Measurements from ENCODE around the gene JADE2. TPM values are rescaled to one million over a fixed set of nuclear protein-coding genes. Genes with fewer than 3 reads are reported as not detected.
A peak's percentile ranks its signal among the peaks of the same experiment; 100 is the strongest.

The JADE2 gene
- total RNA-seq, 2 donors from 2014 or later, result 37.5 to 47.6 TPM

GRCh38 chr5:134533115-134533815 lies 7.8 kb downstream of the JADE2 start:
- H3K27me3 ChIP-seq, result no peaks in the 10 kb centered on the region
- DNase-seq (ENCODE audit: low spot score), result peak; percentile 94
- TF ChIP-seq, protein P1, sequence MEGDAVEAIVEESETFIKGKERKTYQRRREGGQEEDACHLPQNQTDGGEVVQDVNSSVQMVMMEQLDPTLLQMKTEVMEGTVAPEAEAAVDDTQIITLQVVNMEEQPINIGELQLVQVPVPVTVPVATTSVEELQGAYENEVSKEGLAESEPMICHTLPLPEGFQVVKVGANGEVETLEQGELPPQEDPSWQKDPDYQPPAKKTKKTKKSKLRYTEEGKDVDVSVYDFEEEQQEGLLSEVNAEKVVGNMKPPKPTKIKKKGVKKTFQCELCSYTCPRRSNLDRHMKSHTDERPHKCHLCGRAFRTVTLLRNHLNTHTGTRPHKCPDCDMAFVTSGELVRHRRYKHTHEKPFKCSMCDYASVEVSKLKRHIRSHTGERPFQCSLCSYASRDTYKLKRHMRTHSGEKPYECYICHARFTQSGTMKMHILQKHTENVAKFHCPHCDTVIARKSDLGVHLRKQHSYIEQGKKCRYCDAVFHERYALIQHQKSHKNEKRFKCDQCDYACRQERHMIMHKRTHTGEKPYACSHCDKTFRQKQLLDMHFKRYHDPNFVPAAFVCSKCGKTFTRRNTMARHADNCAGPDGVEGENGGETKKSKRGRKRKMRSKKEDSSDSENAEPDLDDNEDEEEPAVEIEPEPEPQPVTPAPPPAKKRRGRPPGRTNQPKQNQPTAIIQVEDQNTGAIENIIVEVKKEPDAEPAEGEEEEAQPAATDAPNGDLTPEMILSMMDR (IDR thresholded peaks at IDR 0.05), result no peak
- H3K27ac ChIP-seq, result peak overlapping the region; percentile 44 to 100
- H3K4me1 ChIP-seq, result peaks cover 0 to 74% of the 10 kb centered on the region in 2 donors
- H3K4me3 ChIP-seq, result no peak overlapping the region
- H3K36me3 ChIP-seq, result peaks cover 26% of the 10 kb centered on the region
- no peaks in the 10 kb centered on the region for H3K9me3 ChIP-seq

- Histone ChIP-seq H3K36me3 (peaks cover 32% of the 10 kb centered on the region), H3K27me3 (no peaks in the 10 kb centered on the region), H3K9me3 (no peaks in the 10 kb centered on the region), H3K4me3 (no peak overlapping the region), H3K4me1 (peaks cover 0 to 66% of the 10 kb centered on the region in 2 donors), H3K27ac (peak overlapping the region; percentile 56 to 100)
- DNase-seq (ENCODE audit: low spot score), result no peak
- TF ChIP-seq, protein P1 (IDR thresholded peaks at IDR 0.05), result no peak
Observed at GRCh38 chr5:134534058-134534725, 8.7 kb downstream of the JADE2 start.

DNA sequence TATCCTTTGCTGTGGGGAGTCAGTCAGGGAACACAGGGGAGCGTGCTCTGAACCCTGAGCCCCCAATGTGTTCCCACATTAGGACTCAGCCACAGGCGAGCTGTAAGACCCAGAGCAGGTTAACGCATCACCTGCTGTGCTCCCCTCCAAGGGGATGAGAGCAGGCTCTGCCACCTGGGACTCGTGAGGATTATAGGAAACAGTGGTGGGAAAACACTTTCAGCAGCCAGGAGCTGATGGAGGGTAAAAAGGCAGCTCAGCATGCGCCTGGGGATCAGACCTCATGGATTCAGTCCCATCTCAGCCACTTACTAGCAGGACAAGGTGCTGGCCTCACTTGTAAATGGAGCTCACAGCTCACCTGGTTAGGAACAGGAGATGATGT lies 9.2 kb downstream of the JADE2 start:
- no peak for DNase-seq (ENCODE audit: low spot score)
- H3K4me1 ChIP-seq, result peaks cover 0 to 61% of the 10 kb centered on the region in 2 donors
- no peaks in the 10 kb centered on the region for H3K9me3 ChIP-seq
- TF ChIP-seq, protein P1 (IDR thresholded peaks at IDR 0.05), result no peak
- H3K27me3 ChIP-seq, result no peaks in the 10 kb centered on the region
- no peak overlapping the region for H3K27ac ChIP-seq
- peaks cover 38% of the 10 kb centered on the region for H3K36me3 ChIP-seq
- no peak overlapping the region for H3K4me3 ChIP-seq

- peaks cover 0 to 54% of the 10 kb centered on the region in 2 donors for H3K4me1 ChIP-seq
- H3K9me3 ChIP-seq, result no peaks in the 10 kb centered on the region
- H3K4me3 ChIP-seq, result no peak overlapping the region
- H3K27me3 ChIP-seq, result no peaks in the 10 kb centered on the region
- TF ChIP-seq, protein P1 (IDR thresholded peaks at IDR 0.05), result no peak
- peaks cover 55% of the 10 kb centered on the region for H3K36me3 ChIP-seq
- DNase-seq (ENCODE audit: low spot score), result no peak
- H3K27ac ChIP-seq, result no peak overlapping the region
Observed at GRCh38 chr5:134536876-134537275, 11.4 kb downstream of the JADE2 start.

- no peak overlapping the region for H3K4me3 ChIP-seq
- H3K9me3 ChIP-seq, result no peaks in the 10 kb centered on the region
- H3K27ac ChIP-seq, result no peak overlapping the region
- no peak for DNase-seq (ENCODE audit: low spot score)
- H3K4me1 ChIP-seq, result peaks cover 0 to 51% of the 10 kb centered on the region in 2 donors
- H3K36me3 ChIP-seq, result peaks cover 55% of the 10 kb centered on the region
- H3K27me3 ChIP-seq, result no peaks in the 10 kb centered on the region
- TF ChIP-seq, protein P1 (IDR thresholded peaks at IDR 0.05), result no peak
Observed at GRCh38 chr5:134537297-134537696, 11.8 kb downstream of the JADE2 start.
